Inferior parietal cortex (tissue), 1 donor: ENCODE results near the gene SEC61A1.

Source experiments
- DNase-seq: peaks from one replicate; pipeline ENCODE4 v3.0.0-alpha.2; 2016; ENCODE audit errors: extremely low spot score

Gene SEC61A1

DNA sequence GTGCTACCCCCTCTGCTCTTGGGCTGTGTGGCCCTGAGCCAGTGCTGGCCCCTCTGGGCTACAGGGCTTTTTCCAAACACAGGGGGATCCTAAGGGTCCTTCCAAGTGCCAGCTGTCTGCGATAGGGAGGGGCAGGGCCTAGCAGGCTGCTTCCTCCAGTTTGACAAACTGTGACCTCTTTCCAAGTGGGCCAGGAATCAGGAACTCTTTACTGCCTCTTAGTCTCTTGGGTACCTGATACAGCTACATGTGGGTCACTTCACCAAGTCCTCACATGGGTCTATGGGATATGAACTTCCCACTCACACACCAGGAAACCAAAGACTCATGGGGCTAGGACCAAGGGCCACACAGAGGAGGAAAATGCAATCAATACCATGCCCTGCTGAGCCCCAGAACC, 25.4 kb downstream of the SEC61A1 start:
- DNase-seq: no peak

DNA sequence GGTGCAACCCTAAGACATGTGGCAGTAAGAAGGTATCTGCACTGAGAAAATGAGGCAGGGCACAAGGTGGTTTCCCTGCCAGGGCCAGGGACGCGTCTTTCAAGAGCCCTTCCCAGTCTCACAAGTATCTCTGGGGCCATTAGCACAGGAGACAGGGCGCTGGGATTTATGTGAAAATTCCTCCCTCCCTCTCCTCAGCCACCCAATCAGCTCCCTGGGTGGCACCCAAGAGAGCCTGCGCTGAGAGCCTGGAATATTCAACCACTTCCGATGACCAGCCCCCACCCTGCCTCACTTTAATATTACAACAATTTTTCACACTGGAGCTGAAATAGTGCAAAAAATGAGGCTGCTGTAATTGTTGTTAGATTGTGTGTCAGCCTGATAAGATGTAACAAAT, 26.1 kb downstream of the SEC61A1 start:
- no peak for DNase-seq

DNA sequence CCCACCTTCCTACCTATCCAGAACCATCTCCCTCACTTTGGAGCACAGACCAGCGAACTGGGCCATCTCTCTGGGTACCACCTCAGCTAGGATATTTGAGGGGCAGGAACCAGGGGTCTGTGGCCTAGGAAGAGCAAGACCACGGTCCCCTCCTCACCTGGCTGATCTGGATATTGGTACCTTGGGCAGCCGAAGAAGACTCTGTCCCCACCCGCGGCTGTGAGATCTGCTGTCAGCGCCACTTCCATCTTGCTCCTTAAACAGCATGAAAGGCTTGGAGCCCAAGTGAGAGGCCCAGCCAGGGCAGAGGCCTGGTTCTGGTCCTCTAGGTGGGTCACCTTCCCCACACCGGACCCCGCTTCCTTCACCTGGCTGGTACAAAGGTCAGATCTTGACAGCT, 26.6 kb downstream of the SEC61A1 start:
- DNase-seq: no peak

DNA sequence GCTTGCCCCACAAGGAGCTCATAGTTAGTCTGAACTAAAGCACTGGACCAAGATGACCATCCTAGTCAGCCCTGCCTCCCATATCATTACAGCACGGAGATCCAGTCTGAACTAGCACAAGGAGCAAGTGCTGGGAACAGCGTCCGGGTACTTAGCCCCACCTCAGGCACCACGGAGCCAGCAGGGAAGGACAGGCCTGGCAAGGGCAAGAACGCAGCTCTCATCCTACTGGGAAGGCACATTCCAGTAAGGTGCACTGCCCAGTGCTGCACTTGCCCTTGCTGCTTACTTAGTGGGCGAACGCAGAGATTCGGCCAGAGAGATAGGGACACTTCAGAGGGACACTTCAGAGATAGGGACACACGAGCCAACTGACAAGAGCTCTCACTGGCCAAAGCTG, 27.6 kb downstream of the SEC61A1 start:
- no peak for DNase-seq

DNA sequence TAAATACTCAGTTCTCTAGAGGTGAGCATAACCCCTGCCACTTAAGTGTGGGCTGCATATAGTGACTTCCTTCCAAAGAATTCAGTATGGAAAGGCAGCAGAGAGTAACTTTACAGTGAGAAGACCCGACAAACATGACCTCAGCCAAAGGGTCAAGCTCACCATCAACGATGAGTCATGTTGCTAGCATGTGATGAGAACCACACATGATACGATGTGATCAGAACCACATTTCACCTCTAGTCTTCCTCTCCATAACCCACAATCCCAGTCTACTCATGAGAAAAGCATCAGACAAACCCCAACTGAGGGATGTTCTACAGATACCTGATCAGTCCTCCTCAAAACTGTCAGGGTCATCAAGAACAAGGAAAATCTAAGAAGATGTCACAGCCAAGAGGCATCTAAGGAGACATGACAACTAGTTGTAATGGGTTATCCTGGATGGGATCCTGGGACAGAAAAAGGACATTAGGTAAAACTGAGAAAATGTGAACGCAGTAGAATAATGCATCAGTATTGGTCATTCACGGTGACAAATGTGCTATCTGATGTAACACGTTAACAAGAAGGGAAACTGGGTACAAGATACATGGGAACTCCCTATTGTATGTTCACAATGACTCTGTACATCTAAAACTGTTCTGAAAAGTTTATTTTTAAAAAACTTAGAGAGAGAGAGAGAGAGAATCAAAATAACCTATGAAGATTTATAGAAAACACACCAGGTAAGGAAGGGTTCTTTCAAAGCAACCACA, 28.3 kb downstream of the SEC61A1 start:
- DNase-seq: no peak

DNA sequence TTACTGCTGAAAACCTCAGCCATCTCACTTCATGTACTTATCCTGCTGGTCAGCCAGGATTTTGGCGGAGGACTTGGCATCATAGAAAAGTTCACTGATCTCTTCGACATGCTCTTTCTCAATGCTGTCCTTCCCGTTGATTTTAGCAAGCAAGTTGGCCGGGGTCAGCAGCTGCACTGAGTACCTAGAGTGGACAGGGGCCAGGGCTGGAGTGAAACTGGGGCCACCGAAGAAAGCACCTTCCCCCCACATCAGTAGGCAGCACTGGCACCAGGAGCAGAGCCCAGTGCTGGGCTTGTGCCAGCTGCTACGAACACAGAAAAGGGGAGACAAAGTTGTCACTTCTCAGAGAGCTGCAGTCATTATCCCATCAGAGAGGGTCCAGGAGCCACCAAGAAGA, 29.0 kb downstream of the SEC61A1 start:
- DNase-seq: no peak

DNA sequence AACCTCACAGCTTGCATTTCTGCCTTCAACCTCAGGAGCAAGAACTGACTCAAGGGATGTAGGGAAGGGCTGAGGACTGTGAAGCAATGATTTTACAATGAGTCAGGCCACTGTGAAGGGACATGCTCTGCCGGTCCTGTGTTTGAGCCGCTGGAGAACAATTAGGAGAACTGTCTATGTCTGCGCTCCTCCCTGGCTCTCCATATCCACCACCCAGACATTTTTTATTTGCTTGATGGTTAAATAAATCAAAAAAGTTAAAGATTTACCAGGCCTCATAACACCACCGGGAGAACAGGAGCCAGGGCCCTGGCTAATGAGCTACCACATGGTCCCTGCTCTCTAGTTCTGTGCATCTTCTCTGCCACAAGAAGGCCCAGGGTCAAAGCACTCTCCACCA, 29.6 kb downstream of the SEC61A1 start:
- no peak for DNase-seq

DNA sequence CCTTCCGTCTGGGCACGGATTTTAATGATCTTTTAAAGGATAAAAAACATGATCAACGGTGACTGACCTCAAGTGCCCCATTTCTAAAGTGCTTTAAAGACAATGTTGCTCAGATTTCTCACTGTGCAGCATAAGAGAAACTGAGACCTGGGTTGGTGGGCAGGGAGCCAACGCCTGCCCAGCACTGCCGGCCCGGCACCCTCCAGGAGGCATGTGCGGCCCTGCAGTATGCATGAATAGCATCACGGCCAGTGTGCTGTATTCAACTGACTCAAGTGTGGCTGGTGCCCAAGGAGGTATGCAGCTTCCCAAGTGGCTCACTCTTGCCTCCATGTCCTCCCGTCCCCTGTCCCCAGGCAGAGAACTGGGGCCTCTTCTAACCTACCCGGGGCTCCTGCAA, 30.3 kb downstream of the SEC61A1 start:
- DNase-seq: no peak

DNA sequence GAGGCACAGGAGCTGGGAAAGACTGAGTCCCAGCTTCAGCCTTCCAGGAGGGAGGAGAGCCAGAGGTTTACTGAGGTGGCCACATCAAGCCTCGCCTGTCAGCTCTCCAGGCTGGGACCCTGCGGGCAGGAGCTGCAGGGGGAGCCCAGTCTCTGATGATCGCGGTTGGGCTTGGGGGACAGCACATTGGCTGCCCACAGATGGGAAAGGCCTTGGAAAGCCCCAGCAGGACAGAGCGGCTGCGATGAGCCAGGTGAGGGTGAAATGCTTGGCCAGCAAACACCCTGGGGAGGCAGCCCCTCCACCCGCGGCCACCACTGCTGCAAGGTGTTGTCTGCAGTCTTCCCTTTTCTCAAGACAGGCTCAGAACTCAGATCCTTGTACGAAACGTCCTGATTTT, 31.2 kb downstream of the SEC61A1 start:
- no peak for DNase-seq

DNA sequence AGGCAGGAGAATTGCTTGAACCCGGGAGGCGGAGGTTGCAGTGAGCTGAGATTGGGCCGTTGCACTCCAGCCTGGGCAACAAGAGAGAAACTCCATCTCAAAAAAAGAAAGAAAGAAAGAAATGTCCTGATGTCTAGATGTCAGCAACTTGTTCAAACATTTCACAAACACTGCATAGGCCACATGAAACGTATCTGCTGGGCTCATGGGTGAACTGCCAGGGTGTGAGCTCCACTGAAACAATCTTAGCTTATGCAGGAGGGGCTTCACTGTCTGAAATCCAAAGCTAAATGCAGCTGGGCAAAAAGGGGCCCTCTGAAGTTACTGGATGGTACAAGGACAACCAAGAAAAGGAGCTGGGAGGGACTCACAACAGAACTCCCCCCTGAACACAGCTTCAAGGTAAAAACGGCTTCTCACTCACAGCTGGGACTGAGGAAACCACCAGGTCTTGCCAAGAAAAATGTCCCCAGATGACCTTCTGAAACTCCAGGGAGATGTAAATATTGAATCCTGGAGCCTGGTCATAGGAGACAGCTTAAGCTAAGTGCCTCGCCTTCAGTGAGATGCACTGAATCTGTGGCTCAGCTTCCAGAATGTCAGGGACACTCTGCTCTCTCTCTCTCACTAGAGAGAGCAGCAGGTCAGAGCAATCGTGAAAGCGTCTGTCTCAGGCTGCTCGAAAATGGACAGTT, 31.9 kb downstream of the SEC61A1 start:
- no peak for DNase-seq

DNA sequence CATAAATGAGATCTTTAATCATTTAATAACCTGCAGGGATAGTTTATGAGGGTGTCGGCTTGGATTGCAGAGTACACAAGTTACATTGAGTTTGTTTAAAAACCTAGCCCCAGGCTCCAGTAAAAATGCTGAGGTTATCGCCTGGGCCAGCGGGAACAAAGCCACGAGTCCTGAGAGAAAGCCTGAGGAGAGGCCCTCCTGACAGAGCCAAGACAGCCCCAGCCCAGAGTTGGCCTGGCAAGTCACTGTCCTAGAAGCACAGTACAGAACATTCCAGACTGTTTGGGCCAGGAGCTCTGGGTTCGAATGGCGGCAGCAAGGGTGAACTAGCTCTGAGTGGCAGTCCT, 32.4 kb downstream of the SEC61A1 start:
- no peak for DNase-seq

DNA sequence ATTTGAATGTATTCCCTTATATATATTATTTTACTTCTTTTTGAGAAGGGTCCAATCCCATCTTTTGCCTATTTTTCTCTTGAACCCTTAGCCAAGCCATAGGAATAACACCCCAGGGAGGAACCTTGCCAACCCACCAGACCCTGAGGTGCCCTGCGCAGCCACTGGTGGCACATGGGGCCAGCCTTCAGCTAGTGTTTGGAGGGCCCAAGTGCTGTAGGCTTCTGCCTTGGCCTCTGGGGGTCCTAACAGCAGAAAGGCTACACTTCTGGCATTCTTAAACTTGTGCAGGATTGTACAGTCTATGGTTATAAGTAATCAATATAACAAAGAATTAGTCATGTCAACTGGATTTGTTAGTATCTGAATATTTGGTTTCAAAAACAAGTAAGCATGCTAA, 36.9 kb downstream of the SEC61A1 start:
- DNase-seq: no peak

DNA sequence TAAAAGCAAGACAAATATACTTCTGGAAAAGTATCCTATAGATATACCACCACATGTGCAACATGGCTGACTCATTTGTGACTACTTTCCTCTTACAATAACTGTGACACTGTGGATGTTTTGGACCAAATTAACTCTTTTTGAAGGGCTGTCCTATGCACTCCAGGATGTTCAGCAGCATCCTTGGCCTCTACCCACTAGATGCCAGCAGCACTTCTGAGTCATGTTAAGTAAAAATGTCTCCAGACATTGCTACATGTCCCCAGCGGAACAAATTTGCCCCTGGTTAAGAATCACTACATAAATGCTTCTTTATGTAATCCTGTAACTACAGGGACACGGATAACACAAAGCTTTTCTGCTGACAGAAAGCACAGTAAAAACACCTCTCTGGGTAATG, 39.3 kb downstream of the SEC61A1 start:
- no peak for DNase-seq

DNA sequence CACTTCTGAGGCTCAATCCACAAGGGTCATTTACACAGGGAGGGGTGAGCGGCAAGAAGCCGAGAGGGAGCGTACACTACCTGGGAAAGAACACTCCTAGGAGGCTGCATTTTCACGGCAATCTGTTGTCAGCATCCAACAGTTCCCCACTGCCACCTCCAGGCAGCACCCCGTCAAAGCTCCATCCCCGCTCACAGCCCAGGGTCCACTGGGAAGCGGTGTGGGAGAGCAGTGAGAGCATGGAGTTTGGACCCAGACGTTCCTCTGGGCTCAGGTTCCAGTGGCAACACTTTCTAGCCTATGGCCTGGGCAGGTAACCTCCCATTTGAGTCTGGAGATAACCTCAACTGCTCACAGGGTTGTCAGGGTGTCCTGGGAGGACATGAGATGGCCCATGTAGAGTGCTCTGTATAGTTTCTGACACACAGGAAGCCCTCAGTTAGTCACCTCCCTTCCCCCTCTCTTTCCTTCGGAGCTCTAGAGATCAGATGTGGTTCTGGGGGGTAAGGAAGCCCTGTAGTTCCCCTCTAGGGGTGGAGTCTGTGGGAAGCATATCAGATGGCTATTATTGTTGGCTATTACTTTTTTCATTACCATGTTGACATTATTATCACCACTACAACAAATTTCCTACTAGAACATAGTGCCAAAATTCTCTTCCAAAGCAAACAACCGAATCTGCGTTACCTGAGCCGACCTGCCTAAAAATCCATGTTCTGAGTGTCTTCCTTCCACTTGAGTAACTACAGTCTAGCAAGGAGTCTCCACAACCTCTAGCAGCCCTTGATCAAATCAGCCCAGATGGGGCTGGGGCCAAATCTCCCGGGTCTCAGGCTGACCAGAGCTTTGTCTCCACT, 42.3 kb downstream of the SEC61A1 start:
- no peak for DNase-seq

DNA sequence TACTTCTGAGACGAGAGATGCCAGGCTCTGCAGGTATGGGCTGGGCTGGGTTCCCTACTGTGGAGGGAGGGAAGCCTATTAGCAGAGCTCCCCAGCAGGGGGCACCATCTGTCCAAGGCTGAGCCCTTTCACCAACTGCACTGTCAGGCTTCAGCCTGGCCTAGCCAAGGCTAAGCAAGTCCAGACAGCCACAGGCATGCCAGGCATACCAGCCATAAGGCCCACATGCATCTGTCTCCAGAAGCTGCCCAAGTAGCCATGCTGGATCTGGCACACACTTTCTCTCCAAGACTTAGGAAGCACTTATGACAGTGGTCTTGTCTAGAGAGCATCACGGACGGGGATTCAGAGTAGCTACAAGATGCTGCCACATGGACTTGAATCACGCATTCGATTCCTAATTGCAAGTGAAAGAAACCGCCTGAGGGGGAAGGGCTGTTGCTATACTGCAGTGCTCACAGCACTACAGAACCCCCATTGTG, 43.0 kb downstream of the SEC61A1 start:
- DNase-seq: peak; percentile 82

DNA sequence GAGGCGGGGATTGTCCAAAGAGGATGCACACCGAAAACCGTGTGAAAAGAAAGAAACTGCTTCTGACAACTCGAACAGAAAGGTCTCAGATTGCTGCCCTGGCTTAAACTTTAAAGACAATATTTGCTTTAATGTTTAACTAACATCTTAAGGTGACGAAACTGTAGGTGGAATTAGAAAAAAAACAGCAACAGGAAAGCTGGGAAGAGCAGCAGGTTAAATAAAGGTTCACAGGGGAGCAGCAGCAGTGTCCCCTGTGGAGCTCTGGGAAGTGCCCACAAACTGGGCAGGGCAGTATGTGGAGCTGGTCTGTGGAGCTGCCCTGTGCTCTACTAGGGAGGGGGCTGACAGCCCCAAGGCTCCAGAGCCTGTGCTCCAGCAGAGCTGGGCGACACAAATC, 46.0 kb downstream of the SEC61A1 start:
- no peak for DNase-seq

DNA sequence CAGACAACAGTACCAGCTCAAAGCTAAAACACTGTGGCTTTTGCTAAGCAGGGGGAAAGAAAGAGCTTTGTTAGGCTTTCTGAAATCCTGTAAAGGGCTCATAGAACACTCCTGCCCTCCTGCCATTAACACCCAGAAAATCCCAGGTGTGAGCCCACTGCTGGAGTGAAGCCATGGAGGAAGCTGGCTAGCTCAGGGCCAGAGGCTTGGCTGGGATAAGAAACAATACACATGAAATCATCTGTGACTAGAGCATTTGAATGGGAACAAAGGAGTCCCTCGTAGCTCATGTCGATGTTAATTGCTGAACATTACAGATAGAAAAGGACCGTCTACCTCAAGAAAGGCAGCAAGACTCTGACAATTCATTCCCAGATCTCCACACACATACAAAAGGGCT, 47.9 kb downstream of the SEC61A1 start:
- no peak for DNase-seq

DNA sequence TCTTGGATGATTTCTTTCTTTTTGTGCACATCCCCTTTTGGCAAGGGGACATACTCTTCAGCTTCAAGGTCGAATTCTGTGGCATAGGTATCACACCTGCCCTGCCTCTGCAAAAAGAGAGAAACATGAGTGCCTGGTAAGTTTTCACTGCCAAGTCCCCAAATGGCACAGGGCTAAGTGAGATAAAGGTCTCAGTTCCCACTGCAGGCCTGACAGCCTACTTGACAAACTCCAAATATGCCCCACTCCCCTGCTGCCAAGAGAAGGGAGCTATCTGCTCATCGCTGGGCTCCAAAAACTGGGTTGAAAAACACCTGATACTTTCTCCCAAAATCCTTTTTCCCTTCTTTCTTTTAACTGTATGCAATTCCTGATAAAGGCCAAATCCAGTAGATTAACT, 48.4 kb downstream of the SEC61A1 start:
- no peak for DNase-seq

DNA sequence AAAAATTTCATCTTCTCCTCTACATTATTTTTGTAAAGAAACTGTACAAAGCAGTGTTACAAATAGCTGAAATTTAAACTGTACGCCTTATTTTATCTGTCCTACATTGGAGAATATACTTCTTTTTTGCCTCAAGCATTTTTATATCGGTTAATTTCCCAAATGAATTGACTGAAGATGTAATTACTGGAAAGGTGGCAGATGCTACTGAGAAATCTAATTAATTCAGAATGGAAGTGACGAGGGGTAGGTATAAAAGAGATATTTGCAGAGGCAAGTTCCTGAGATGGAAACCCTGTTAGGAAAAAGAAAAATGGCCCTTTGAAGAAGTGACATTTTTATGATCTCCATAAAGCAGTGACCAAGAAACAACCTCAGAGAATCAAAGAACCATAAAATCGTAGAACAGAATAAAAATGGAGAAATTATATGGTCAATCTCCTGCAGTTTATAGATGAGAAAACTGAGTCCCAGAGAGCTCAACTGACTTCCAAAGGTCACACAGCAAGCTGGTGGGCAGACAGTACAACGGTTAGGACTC, 51.0 kb downstream of the SEC61A1 start:
- no peak for DNase-seq

DNA sequence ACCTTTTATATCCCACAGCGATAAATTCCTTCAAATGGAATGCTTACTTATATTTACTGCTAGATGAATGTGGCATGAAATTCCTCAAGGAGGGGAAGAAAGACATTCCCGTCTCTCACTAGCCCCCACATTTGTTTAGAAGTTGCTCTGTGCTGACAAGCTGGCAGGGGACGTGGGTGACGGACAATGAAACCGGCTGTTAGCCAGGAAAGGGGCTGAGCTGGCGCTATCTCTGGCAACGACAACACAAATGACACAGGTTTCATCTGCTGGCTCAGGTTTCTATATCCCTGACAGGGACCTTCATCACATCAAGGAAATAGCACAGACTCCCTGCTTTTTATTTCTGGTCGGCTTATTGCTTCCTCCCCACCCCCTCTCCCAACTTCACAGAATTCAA, 55.6 kb downstream of the SEC61A1 start:
- no peak for DNase-seq

DNA sequence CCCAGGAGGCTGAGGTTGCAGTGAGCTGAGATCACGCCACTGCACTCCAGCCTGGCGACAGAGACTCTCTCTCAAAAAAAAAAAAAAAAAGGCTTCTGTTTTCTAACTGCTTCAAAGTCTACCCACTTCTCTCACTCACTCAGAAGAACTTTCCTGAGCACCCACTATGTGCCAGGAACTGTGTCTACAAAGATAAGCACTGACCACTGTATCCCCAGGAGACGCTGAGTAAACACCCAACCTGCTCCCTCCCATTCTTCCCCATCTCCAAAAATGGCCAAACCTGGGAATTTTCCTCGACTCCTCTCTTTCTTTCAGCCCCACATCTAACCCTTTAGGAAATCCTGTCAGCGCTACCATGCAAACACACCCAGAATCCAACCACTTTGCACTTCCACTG, 58.9 kb downstream of the SEC61A1 start:
- no peak for DNase-seq

DNA sequence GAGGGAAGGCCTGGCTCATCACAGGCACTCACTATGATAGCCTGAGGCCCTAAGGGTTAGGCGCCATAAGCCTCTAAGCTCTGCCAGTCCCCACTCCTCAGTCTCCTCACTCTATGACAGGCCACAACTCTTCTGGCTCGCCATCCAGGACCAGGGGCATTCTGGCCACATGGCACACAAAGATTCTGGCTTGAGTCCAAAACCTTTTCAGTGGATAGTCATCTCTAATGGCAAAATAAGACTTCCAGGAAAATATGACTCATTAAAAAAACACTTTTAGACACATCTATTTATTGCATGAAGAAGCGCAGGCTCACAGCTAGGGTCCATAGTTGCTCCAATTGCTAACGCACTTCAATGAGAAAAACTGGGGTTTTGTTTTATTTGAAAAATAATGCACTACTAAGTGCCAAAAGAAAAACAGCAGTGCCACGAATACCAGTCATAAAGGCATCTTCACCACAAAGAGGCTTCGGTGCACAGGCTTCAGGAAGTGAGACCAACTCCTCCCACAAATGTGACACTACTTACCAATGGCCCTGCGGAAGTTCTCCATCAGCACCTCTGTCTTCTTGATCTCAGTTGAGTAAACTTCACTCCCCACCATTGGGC, 60.2 kb downstream of the SEC61A1 start:
- no peak for DNase-seq
